D721Med (cell line): ENCODE measurements around the gene TEX35.

Experiments
- DNase-seq: peaks from one replicate; pipeline ENCODE4 v3.0.0; 2011; ENCODE audit warnings: low spot score; ENCODE audit not compliant: insufficient read length
- FAIRE-seq: peaks from 2 replicates; lab custom pipeline; 2011; peaks lifted over from hg19 to GRCh38; lab: Jason Lieb, UNC
- TF ChIP-seq, protein P1 (sequence below): IDR thresholded peaks from 2 replicates; pipeline ENCODE4 v1.5.1; 2012; ENCODE audit warnings: mild to moderate bottlenecking, control low read depth; ENCODE audit not compliant: insufficient read depth; ENCODE audit errors: missing control alignments

The TEX35 gene

DNA sequence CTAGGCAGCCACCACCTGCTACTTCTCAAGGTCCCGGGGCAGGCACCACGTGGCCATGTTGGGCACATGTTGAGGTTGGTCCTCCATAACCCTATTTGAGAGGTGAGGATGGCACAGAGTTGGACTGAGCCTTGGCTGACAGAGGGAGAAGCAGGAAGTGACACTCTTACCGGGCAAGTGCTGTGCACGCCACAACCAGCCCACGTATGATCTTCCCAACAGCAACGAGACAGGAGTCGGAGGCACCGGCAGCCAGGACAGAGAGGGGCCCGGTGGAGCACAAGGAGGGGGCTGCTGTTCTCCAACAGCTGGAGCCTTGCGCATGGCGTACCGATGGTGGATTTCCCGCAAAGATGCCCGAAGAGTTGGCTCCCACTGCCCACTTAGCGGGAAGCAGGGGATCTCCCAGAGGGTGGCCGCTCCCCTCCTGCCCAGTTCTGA is 19.6 kb upstream of the TEX35 start:
- FAIRE-seq (no peak), DNase-seq (no peak)
- TF ChIP-seq, protein P1, sequence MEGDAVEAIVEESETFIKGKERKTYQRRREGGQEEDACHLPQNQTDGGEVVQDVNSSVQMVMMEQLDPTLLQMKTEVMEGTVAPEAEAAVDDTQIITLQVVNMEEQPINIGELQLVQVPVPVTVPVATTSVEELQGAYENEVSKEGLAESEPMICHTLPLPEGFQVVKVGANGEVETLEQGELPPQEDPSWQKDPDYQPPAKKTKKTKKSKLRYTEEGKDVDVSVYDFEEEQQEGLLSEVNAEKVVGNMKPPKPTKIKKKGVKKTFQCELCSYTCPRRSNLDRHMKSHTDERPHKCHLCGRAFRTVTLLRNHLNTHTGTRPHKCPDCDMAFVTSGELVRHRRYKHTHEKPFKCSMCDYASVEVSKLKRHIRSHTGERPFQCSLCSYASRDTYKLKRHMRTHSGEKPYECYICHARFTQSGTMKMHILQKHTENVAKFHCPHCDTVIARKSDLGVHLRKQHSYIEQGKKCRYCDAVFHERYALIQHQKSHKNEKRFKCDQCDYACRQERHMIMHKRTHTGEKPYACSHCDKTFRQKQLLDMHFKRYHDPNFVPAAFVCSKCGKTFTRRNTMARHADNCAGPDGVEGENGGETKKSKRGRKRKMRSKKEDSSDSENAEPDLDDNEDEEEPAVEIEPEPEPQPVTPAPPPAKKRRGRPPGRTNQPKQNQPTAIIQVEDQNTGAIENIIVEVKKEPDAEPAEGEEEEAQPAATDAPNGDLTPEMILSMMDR: no peak

DNA sequence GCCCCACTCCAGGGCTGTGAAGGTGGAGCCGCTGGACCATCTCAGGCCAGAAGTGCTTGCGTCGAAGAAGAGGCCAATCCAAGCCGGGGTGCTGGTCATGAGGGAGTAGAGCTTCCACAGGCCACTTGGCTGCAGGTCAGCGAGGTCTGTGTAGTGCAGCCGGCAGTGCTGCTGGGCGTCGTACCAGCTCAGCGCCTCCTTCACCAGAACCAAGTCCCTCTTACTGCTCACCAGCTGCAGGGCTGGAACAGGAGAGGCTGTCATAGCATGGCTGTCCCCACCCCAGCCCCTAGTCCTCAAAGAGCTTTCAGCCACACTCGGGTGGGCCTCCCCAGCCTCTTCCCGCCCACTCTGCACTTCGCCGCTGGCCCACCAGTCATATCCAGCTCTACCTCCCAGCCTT is 18.3 kb upstream of the TEX35 start:
- DNase-seq (peak; percentile 13), FAIRE-seq (no peak)
- TF ChIP-seq, protein P1: no peak

DNA sequence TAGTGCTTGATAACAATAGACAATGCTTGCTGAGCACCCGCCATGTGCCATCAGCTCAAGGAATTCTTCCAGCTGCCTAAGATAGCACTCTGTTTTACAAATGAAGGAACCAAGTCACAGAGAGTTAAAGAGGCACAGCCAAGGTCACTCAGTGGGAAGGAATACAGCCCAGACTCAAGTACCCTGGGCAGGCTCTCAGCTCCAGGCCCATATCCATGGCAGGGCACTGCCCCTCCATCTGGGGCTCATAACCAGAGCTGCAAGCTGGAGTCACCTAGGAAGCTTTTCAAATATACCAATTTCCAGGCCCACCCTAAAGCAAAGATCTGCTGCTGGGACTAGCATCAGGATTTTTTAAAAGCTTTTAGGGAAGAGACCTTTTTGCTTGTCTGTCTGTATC is 17.8 kb upstream of the TEX35 start:
- DNase-seq: peak; percentile 13
- TF ChIP-seq, protein P1: no peak
- no peak for FAIRE-seq

DNA sequence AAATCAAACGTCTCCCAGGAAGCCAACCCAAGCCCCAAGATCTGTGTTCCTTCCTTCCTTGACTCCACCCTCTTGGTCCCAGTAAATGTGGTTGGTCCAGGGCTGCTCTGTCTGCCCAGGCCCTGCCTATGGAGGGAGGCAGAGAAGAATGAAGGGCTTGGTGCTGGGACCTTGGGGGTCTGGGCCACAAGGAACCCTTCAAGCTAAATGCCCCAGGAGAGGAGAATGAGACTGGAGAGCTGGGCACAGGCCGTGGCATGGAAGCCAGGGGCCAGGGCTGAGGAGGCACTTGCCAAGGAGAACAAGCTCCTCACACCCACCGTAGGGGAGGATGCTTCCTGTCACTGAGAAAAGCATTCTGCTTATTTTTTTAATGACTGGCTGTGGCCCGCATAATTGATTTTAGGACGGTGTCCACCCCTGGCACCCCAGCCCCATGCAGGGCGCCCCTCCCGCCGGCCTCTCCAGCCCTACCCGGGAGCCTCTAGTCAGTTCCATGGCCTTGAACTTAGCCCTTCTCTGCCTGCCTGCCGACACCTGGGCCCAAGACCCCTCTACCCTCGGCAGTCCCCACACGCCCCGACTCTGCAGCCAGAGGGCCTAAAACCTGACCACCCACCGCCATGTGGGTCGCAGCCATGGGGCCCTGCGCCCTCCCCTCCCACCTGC is 17.0 kb upstream of the TEX35 start:
- FAIRE-seq: no peak
- TF ChIP-seq, protein P1: no peak
- peak; percentile 22 for DNase-seq

DNA sequence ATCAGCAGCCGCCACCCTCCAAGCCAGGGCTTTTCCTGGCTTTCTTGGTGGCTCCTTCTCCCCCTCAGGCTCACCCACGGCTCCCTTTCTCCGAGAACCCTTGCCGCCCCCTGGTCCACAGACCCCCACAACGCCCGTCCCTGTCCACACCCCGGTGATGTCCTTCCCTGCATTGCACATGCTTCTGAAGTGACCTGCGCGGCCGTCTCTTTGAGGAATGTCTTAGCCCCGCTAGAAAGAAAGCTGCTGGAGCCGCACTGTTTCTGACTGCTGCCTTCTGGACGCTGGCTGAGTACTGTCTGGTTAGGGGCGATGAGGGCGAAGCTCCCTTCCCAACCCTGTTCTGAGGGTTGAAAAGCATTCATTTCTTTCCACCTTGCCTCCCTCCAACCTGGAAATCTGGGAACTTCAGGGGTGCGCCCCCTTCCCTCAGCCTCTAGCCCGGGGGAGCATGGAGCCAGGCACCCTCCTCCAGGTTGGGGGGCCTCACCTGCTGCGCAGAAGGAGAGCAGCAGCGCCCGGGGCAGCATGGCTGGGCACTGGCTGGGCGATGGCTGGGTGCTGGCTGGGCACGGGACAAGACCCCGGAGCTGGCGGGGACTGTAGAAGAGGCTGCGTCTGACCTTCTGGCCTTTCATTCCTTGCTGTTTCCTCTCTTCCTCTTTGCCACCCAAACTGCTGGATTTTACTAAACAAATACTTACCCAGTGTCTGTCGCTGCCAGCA is 16.3 kb upstream of the TEX35 start, which contains the start of gene CLEC20A:
CLEC20A (minus strand) TSS at position 555 of the 726 bp plus-strand sequence; CDS start at position 530, 25 bp downstream.
- FAIRE-seq: no peak
- TF ChIP-seq, protein P1: no peak
- peak; percentile 11 for DNase-seq

DNA sequence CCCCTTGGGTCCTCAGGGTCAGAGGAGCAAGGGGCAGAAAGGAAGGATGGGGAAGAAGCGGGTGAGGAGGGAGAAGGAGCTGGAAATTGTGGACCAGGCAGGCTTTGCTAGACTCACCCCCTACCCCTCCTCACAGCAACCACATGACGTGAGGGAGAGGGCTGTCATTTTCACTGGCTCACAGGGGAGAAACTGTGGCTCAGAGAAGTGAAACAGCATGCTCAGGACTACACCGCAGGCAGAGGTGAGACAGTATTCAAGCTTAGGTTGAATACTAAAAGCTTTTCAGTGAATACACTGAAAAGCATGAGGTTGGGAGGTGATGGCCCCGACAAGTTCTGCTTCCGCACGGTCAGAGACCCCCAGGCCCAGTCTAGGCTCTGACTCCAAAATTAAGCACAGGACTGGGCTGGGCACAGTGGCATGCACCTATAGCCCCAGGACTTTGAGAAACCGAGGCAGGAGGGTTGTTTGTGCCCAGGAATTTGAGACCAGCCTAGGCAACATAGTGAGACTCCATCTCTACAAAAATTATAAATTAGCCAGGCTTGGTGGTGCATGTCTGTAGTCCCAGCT is 14.9 kb upstream of the TEX35 start:
- FAIRE-seq (no peak), DNase-seq (no peak)
- TF ChIP-seq, protein P1: no peak
